K562 (cell line): ENCODE measurements around the gene MYLK4. TPM values are rescaled to one million over a fixed set of nuclear protein-coding genes. Genes with fewer than 3 reads are reported as not detected.
A peak's percentile ranks its signal among the peaks of the same experiment; 100 is the strongest.

ENCODE experiments used
- L3MBTL2 ChIP-seq: fragments of 450-650 bp; IDR thresholded peaks from 2 replicates; pipeline ENCODE4 v1.6.1; 2016; ENCODE audit warnings: mild to moderate bottlenecking, moderate library complexity
- SIN3B ChIP-seq: fragments of 450-650 bp; IDR thresholded peaks from 2 replicates; pipeline ENCODE4 v1.6.1; 2017; ENCODE audit warnings: low read depth, mild to moderate bottlenecking, moderate library complexity
- XRCC4 ChIP-seq: IDR thresholded peaks from one replicate; pipeline ENCODE4 v1.6.1; 2011; ENCODE audit not compliant: insufficient read depth, insufficient read length; ENCODE audit errors: extremely low read depth
- polyA plus RNA-seq, 8 experiments: library from polyadenylated mRNA; depleted of rRNA in 4 of 8; stranded (reverse) in 5 of 8; unstranded in 3 of 8; fragments of >200 nt; fragmentation: Nextera tagmentation in 2 of 8; fragmentation: Illumina TruSeq in 1 of 8; extraction: Ambion mirVana in 2 of 8; extraction: Trizol in 1 of 8; gene quantifications; 2 replicates each; pipeline versions ENCODE4 v1.2.1 to v1.2.3, GENCODE V29; 2011 to 2014; ENCODE audit warnings: inconsistent platforms in 1 of 8, missing spikeins in 1 of 8
- total RNA-seq, 7 experiments: library from RNA; depleted of rRNA in 6 of 7; stranded (reverse); fragments of >200 nt in 6 of 7; fragmentation: Illumina TruSeq in 2 of 7; extraction: Trizol in 2 of 7; gene quantifications; 2 replicates each; pipeline versions ENCODE4 v1.2.1 to v1.2.3, GENCODE V29; 2011 to 2021; ENCODE audit warnings: low replicate concordance in 1 of 7
- TF ChIP-seq, protein P1 (sequence below), 3 experiments: fragments of 200-800 bp in 1 of 3; fragments of 250-450 bp in 1 of 3; fragments of 450-650 bp in 1 of 3; sonication (Bioruptor Pico) in 1 of 3; sonication (Bioruptor generic) in 1 of 3; formaldehyde crosslinking in 1 of 3; IDR thresholded peaks; 2 replicates each; pipeline versions ENCODE4 v1.6.1 to v1.8.0; 2016 to 2022; ENCODE audit warnings: mild to moderate bottlenecking in 2 of 3, missing genetic modification characterization in 2 of 3, missing compliant biosample characterization in 1 of 3, moderate library complexity in 1 of 3
- TF ChIP-seq, protein P2 (sequence below): sonication (generic); formaldehyde crosslinking; IDR thresholded peaks from 2 replicates; pipeline ENCODE4 v1.8.1; 2023; ENCODE audit warnings: mild to moderate bottlenecking, missing genetic modification reagents

The MYLK4 gene
- total and polyA plus RNA-seq, 9 of the 15 experiments (the other 6 are each of a cell fraction or from before 2014, with no cell fraction given): 0.01 to 0.15 (median 0.06) TPM

DNA sequence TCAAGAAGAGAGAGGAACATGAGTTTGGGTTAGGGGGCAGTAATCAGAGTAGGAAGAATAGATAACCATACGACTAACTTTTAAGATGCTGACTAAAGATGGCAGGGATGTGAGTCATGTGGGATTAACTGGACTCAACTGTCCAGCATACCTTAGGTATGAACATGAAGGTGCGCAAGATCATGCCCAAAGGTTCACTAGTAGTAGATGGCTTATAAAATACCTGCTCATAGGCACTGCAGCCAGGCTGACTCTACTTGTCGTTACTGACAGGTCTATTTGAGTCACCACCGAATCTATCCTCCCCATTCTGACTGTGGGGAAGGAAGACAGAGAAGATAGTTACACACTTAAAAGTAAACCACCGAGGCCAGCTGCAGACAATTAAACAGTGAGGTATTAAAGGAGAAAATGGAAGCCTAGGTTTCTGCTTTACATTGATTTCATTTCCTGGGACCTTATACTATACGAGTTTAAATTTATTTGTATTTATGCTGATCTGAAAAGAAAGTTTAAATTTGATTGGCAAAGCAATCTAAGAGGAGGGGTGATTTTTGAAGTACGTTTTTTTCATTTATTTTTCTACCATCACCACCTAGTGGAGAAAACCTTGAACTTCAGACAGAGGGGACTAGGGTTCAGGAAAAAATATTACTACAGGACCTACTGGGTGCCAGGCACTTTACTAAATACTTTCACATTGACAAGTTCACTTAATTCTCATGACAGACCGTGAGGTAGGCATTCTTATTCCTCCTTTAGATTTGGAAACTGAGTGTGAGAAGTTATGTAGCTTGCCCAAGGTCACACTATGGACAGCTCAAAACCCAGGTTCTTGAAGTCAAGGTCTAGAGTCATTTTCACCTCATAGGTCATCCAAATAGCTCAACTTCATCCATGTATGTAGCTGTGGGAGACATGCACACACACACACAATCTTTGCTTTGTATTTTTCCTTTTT is 10.4 kb upstream of the MYLK4 start (continued):
- TF ChIP-seq, protein P1, sequence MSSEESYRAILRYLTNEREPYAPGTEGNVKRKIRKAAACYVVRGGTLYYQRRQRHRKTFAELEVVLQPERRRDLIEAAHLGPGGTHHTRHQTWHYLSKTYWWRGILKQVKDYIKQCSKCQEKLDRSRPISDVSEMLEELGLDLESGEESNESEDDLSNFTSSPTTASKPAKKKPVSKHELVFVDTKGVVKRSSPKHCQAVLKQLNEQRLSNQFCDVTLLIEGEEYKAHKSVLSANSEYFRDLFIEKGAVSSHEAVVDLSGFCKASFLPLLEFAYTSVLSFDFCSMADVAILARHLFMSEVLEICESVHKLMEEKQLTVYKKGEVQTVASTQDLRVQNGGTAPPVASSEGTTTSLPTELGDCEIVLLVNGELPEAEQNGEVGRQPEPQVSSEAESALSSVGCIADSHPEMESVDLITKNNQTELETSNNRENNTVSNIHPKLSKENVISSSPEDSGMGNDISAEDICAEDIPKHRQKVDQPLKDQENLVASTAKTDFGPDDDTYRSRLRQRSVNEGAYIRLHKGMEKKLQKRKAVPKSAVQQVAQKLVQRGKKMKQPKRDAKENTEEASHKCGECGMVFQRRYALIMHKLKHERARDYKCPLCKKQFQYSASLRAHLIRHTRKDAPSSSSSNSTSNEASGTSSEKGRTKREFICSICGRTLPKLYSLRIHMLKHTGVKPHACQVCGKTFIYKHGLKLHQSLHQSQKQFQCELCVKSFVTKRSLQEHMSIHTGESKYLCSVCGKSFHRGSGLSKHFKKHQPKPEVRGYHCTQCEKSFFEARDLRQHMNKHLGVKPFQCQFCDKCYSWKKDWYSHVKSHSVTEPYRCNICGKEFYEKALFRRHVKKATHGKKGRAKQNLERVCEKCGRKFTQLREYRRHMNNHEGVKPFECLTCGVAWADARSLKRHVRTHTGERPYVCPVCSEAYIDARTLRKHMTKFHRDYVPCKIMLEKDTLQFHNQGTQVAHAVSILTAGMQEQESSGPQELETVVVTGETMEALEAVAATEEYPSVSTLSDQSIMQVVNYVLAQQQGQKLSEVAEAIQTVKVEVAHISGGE (CRISPR knock-in tag; IDR thresholded peaks at IDR 0.05): 0 out of 6 replicates have a peak, but pooled peaks of 1 of the 3 experiments have one; percentile 35
- TF ChIP-seq, protein P2, sequence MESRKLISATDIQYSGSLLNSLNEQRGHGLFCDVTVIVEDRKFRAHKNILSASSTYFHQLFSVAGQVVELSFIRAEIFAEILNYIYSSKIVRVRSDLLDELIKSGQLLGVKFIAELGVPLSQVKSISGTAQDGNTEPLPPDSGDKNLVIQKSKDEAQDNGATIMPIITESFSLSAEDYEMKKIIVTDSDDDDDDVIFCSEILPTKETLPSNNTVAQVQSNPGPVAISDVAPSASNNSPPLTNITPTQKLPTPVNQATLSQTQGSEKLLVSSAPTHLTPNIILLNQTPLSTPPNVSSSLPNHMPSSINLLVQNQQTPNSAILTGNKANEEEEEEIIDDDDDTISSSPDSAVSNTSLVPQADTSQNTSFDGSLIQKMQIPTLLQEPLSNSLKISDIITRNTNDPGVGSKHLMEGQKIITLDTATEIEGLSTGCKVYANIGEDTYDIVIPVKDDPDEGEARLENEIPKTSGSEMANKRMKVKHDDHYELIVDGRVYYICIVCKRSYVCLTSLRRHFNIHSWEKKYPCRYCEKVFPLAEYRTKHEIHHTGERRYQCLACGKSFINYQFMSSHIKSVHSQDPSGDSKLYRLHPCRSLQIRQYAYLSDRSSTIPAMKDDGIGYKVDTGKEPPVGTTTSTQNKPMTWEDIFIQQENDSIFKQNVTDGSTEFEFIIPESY (CRISPR knock-in tag): peak; percentile 39; the same call in 1 of the 2 replicates
- no peak for TF ChIP-seq L3MBTL2
- no peak for TF ChIP-seq SIN3B
- no peak for TF ChIP-seq XRCC4
- TF ChIP-seq, all 486 proteins: peak for 30
